Skeletal muscle satellite cell (primary cell): Measurements from ENCODE around the gene NSF.
"Not testable (repeated sequence)": the region's sequence is repeated elsewhere in the genome, so short reads cannot be mapped to it uniquely, and the experiment has no call there.

Experiments used
- H3K27me3 ChIP-seq: 2 replicates; pipeline ENCODE4 v1.7.0; 2013; ENCODE audit warnings: low read length; ENCODE audit not compliant: control insufficient read depth, insufficient read depth
- H3K36me3 ChIP-seq: 2 replicates; pipeline ENCODE4 v1.7.0; 2013; ENCODE audit warnings: mild to moderate bottlenecking, control low read depth, low read length; ENCODE audit not compliant: insufficient read depth
- H3K4me1 ChIP-seq: 2 replicates; pipeline ENCODE4 v1.7.0; 2013; ENCODE audit warnings: low read length; ENCODE audit not compliant: control insufficient read depth, insufficient read depth
- H3K4me2 ChIP-seq: 2 replicates; pipeline ENCODE4 v1.7.0; 2013; ENCODE audit warnings: mild to moderate bottlenecking, low read length
- H3K4me3 ChIP-seq: 2 replicates; pipeline ENCODE4 v1.7.0; 2013; ENCODE audit warnings: low read length
- H3K9ac ChIP-seq: 2 replicates; pipeline ENCODE4 v1.7.0; 2013; ENCODE audit warnings: mild to moderate bottlenecking, low read depth, low read length, moderate library complexity
- H3K9me3 ChIP-seq: replicated peaks from 2 replicates; pipeline ENCODE4 v1.7.0; 2013; ENCODE audit warnings: mild to moderate bottlenecking, control low read depth, low read length

Gene NSF

DNA sequence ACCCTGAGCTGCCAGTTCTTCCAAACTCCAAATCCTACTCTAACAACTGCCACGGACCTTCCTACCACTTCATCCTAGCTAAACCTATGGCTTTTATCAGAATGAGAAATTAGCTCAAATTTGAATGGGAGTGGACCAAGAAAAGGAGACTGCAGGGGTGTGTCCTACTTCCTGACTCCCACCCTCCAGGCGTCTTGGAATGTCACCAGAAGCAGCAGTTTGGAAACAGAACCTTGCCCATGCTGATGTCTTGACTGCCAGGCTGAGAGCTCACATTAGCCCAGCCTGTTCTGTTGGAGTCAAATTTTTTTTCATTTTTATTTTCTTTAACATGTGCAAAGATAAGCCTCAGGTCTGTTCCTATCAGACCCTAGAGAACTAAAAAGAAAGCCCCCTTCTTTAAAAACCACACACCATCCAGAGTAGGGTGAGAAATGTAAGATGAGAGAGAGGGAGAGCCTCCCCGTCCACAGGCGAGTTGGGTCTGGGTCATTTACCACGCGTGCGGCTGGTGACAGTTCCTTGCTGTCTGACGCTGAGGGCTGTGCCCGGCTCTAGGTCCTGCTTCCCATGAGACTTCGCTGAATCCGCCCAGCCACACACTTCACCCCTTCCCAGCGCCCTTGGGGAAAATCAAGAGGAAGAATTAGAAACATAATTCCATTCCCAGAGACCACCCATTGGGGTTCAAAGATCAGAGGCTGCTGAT, 173.7 kb downstream of the NSF start:
- Histone ChIP-seq H3K27me3 (no peaks in the 10 kb centered on the region), H3K36me3 (no peaks in the 10 kb centered on the region), H3K9ac (no peak overlapping the region), H3K4me2 (peak overlapping the region; percentile 40), H3K4me3 (no peak overlapping the region), H3K9me3 (no peaks in the 10 kb centered on the region), H3K4me1 (peaks cover 16% of the 10 kb centered on the region)

DNA sequence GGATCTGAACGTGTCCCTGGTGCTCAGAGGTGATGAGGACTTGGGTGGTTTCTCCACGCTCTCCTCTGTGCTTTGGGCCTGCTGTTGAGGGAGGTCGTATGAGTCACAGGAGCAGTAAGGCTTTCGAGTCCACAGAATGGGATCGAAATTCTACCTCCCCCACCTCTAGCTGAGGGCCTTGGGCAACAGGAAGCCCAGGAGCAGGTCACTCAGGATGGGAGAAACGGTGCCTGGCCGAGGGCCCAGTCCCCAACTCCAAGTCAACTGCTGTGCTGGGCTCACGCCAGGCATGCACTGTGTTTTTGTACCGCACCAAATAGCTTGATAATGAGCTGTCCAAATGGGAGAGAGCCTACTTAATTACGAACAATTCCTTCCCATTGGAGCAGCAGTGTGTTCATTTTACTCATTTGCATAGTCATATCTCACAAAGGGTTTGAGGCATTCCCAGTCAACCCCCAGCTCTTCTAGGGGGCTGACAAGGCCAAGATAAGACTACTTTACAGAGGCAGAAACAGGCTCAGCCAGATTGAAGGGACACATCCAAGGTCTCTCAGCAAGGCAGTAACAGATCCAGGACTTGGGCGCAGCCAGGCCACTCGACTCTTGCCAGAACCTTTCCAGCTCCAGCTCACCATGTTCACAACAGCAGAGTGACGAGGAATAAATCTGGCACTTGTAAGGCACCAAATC, 174.4 kb downstream of the NSF start:
- H3K36me3 ChIP-seq, result no peaks in the 10 kb centered on the region
- H3K27me3 ChIP-seq, result no peaks in the 10 kb centered on the region
- no peak overlapping the region for H3K9ac ChIP-seq

DNA sequence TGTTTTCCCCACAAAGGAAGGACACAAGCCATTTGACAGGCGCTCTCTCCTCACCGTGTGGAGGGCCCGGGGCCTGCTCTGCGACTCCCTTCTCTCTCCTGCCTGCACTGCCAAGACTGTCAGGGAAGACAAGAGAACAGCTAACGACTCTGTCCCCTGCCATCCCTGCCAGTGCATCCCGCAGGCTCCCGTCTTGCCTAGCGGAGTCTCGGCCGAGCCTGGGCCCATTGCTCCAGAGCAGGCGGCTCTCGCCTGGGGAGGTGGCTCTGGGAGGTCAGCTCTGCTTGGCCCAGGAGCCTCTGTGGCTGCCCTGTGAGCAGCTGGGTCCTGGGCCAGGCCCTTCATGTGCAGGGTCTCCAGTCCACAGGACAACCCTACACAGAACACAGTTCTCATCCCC, 175.0 kb downstream of the NSF start:
- Histone ChIP-seq H3K4me1 (peaks cover 22% of the 10 kb centered on the region), H3K4me3 (no peak overlapping the region), H3K4me2 (no peak overlapping the region), H3K9ac (no peak overlapping the region), H3K36me3 (no peaks in the 10 kb centered on the region), H3K27me3 (no peaks in the 10 kb centered on the region), H3K9me3 (no peaks in the 10 kb centered on the region)

More for the DNA sequence above, 174.4 kb downstream of the NSF start:
- no peaks in the 10 kb centered on the region for H3K9me3 ChIP-seq
- no peak overlapping the region for H3K4me3 ChIP-seq
- H3K4me2 ChIP-seq, result peak overlapping the region; percentile 40
- peaks cover 22% of the 10 kb centered on the region for H3K4me1 ChIP-seq

DNA sequence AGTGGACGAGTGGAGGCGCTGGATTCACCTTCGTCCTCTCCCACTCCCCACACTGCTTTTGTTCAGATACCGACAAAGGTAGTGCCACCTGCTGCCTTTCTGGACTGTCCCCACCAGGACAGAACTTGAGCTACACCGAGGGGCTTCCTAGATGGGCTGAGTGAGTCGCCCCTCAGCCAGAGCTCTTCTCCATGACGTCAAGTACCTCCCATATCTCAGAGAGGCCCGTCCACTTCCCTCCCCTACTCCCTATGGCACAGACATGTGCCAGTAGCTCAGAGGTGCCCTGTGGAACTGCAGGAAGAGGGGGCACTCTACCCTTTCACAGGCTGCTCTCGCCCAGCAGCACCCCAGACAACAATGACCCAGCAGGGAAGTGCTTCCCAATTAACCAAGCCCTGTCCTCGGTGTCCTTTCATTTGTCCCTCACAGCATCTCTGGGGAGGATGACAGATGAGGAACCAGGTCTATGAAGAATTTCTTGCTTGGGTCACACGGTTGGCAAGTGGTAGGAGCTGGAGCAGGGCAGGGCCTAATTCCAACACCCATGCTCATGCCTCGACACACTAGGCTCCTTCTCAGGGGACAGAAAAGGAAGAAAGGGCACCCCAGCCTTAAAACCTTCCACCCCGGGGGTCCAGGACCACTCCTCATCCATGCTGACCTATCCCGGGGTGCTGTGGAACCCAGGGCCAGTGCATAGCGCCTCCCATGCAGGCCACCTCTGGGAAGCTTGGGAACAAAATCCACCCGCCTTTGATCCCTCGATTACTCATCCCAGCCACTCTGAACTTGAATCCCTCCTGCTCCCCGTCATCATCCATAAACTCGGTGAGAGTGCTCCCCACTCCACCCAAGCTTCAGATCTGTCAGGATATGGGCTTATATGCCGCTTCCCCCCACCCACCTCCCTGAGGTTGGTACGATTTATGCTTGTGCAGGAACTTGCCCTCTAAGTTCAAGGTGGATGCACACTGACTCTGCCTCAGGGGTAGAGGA, 176.3 kb downstream of the NSF start:
- peaks cover 27% of the 10 kb centered on the region for H3K4me1 ChIP-seq
- no peak overlapping the region for H3K9ac ChIP-seq
- H3K4me3 ChIP-seq, result no peak overlapping the region
- no peaks in the 10 kb centered on the region for H3K9me3 ChIP-seq
- no peak overlapping the region for H3K4me2 ChIP-seq
- H3K27me3 ChIP-seq, result no peaks in the 10 kb centered on the region
- H3K36me3 ChIP-seq, result no peaks in the 10 kb centered on the region

DNA sequence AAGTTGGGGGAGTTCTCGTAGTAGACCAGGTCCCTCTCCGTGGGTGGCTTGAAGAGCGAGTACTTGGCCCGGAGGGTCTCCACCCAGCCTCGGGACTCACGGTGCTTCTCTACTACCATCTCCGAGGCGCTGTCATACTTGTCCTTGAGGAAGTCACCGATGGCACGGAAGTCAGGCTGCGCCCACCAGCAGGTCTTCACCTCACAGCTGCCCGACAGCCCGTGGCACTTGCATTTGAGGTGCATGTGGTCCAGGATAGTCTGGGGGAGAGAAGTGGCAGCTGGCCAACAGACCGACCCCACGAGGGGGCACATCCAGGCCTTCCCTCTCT, 178.0 kb downstream of the NSF start:
- Histone ChIP-seq H3K36me3 (no peaks in the 10 kb centered on the region), H3K9ac (no peak overlapping the region), H3K4me1 (peaks cover 31% of the 10 kb centered on the region), H3K27me3 (no peaks in the 10 kb centered on the region), H3K4me2 (no peak overlapping the region), H3K9me3 (no peaks in the 10 kb centered on the region), H3K4me3 (no peak overlapping the region)

DNA sequence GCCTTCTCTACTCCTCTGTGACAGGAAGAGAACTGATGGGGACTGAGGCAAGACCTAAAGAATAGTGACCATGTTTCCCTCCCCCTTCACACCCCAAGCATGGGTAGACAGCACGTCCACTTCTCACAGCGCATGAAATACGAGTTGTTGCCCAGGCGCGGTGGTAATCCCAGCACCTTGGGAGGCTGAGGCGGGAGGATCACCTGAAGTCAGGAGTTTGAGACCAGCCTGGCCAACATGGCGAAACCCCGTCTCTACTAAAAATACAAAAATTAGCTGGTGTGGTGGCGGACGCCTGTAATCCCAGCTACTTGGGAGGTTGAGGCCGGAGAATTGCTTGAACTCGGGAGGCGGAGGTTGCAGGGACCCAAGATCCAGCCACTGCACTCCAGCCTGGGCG, 178.4 kb downstream of the NSF start:
- not testable (repeated sequence) for H3K4me2 ChIP-seq, H3K9me3 ChIP-seq, H3K36me3 ChIP-seq, H3K4me3 ChIP-seq, H3K27me3 ChIP-seq, H3K9ac ChIP-seq
- peaks cover 31% of the 10 kb centered on the region for H3K4me1 ChIP-seq

DNA sequence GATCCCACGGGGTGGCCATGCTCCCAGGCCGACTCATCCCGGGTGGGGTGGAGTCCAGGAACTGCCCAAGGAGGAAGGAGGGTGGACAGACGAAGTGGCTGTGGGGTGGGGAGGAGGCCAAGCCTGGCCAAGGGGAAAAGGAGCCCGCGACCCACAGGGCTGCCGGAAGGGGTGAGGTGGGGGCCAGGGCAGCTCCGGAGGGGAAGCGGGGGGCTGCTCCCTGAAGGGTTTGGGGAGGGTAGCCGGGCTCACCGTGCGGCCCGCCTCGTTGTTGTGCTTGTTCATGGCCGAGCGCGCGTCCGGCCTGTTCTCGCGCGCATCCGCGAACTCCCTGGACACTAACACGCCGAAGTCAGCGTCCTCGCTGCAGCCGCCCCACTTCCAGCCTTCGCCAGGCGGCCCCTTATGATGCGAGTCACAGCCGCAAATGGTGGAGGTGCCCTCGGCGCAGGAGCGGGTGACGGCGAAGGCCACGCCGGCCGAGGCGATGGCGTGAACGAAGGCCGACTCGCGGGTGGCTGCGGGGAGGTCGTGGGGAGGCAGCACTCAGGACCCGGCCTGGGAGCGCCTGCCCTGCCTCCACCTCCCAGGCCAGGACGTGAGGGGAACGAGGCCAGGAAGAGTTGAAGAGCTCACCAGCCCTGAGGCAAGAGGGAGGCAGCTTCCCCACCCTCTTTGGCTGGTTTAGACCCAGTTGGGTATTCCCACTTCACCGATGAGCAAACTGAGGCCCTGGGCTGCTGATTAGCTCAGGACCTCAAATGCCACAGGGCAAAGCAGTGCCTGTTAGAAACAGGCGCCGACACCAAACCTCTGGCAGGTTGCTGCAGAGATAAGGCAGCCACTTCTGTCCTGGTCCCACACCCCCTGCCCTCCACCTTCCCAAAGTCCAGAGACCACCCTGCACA, 179.3 kb downstream of the NSF start:
- H3K4me2 ChIP-seq, result peak overlapping the region; percentile 73
- no peaks in the 10 kb centered on the region for H3K9me3 ChIP-seq
- H3K4me3 ChIP-seq, result peak overlapping the region; percentile 51
- H3K4me1 ChIP-seq, result peaks cover 24% of the 10 kb centered on the region
- H3K27me3 ChIP-seq, result no peaks in the 10 kb centered on the region
- H3K36me3 ChIP-seq, result no peaks in the 10 kb centered on the region
- peak overlapping the region; percentile 8 for H3K9ac ChIP-seq

DNA sequence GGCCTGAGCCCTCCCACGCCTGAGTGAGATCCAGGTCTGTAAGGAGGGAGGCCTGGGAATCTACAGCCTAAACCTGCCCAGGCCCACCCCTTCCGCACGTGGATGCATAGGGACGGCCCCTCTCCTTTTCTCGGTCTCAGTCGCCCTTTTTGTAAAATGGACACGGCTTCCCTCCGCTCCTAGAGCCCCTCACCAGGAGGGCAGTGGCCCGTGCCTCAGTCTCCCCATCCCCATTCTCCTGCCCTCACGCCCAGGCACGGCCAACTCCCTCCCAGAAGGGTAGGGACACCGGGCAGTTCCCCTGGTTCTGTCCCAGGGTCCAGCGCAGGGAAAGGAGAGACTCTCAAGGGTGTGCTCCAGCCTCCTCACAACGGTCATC, 180.0 kb downstream of the NSF start:
- peak overlapping the region; percentile 68 for H3K4me3 ChIP-seq
- no peaks in the 10 kb centered on the region for H3K27me3 ChIP-seq
- H3K4me1 ChIP-seq, result peaks cover 18% of the 10 kb centered on the region
- H3K9ac ChIP-seq, result peak overlapping the region; percentile 79
- no peaks in the 10 kb centered on the region for H3K9me3 ChIP-seq
- H3K4me2 ChIP-seq, result peak overlapping the region; percentile 82
- no peaks in the 10 kb centered on the region for H3K36me3 ChIP-seq

DNA sequence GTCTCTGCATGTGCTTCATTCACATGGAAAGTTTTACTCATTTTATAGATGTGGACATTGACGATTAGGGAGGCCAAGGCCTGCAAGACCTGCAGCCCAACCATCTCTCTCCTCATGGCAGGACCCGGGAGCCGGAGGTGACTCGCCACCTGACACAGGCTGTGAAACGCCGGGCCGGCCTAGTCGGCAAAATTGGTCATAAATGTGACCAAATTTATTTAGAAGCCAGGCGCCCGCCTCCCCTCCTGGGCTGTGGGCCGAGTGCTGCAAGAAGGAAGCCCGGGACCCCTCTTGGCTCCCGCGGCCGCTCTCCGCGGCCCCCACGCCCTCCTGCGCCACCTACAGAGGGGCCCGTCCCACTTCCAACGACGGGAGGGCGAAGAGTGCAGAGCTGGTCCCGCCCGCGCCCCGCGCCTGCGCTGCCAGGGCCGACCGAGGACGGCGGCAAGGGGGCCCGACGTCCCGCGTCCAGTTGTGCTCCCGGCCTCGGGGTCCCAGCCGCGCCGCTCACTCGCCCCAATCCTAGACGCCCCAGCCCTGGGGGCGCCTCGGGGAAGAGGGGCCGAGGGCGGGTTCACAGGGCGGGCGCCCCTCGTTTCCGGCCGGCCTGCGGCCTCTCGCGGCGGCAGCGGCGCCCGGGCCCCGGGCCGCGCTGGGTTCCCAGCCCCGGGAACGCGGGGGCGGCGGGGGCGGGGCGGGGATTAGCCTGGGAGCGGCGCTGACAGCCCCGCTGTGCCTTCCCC, 180.5 kb downstream of the NSF start:
- Histone ChIP-seq H3K4me3 (peak overlapping the region; percentile 68), H3K9ac (peak overlapping the region; percentile 79), H3K36me3 (no peaks in the 10 kb centered on the region), H3K4me2 (peak overlapping the region; percentile 82), H3K4me1 (peaks cover 15% of the 10 kb centered on the region), H3K27me3 (peaks cover under 1% of the 10 kb centered on the region), H3K9me3 (no peaks in the 10 kb centered on the region)
